ENCODE results near the gene TP73. TPM values are rescaled to one million over a fixed set of nuclear protein-coding genes. Genes with fewer than 3 reads are reported as not detected.

TP73 gene
- total RNA-seq, 1 experiment from 2014 or later: 19.2 TPM

- no peak overlapping the region for H3K4me3 ChIP-seq (replicated peaks in 1 of 2; ENCODE audit: low read depth in 1 of 2, low read length in 2 of 2)
- H3K79me2 ChIP-seq (ENCODE audit: insufficient read depth, low read length): no peaks in the 10 kb centered on the region
- H3K4me2 ChIP-seq (ENCODE audit: low read length): no peak overlapping the region
- POLR2A ChIA-PET: no interaction called here
- H3K9me3 ChIP-seq (ENCODE audit: control insufficient read depth in 1 of 2, insufficient read depth in 1 of 2, low read depth in 1 of 2, low read length in 2 of 2): no peaks in the 10 kb centered on the region
- CTCF ChIA-PET: no interaction called here
- ATAC-seq: no peak
- H3K9ac ChIP-seq (ENCODE audit: low read length): no peak overlapping the region
- no peaks in the 10 kb centered on the region for H3K27me3 ChIP-seq (ENCODE audit: insufficient read depth, low read length)
- no peaks in the 10 kb centered on the region for H4K20me1 ChIP-seq (ENCODE audit: insufficient read depth)
- no peak for TF ChIP-seq TCF7L2 (IDR thresholded peaks at IDR 0.05; ENCODE audit: borderline replicate concordance, extremely low read depth, insufficient read depth, insufficient read length)
- no peak overlapping the region for H2AFZ ChIP-seq (ENCODE audit: low read depth, low read length, poor library complexity, severe bottlenecking)
- H3K27ac ChIP-seq (ENCODE audit: low read depth, low read length): no peak overlapping the region
- no TSS peak for BruUV-seq (replicated peaks)
- intact Hi-C loops (cut with micrococcal nuclease): no loop called here
- H3K4me1 ChIP-seq (ENCODE audit: control insufficient read depth in 1 of 2, insufficient read depth in 2 of 2, low read length in 2 of 2): no peaks in the 10 kb centered on the region
- RAD21 ChIA-PET (ENCODE audit: low non-redundant PET in 1 of 2, low total read pairs in 2 of 2, uncharacterized antibody in 2 of 2, unreplicated experiment in 2 of 2): no interaction called here
- H3K9me2 ChIP-seq (ENCODE audit: insufficient read depth): no peaks in the 10 kb centered on the region
- no peaks in the 10 kb centered on the region for H3K36me3 ChIP-seq (ENCODE audit: control insufficient read depth in 1 of 2, insufficient read depth in 2 of 2, low read length in 2 of 2)
- no peak for DNase-seq (ENCODE audit: low read depth, low spot score)
Measured at GRCh38 chr1:3729594-3730542, 77.6 kb downstream of the TP73 start.

GRCh38 chr1:3730543-3731247, 78.4 kb downstream of the TP73 start:
- POLR2A ChIA-PET: no interaction called here
- CTCF ChIA-PET: no interaction called here
- H3K27ac ChIP-seq (ENCODE audit: low read depth, low read length): no peak overlapping the region
- H3K4me1 ChIP-seq (ENCODE audit: control insufficient read depth in 1 of 2, insufficient read depth in 2 of 2, low read length in 2 of 2): no peaks in the 10 kb centered on the region
- no peak overlapping the region for H3K9ac ChIP-seq (ENCODE audit: low read length)
- no peak overlapping the region for H3K4me3 ChIP-seq (replicated peaks in 1 of 2; ENCODE audit: low read depth in 1 of 2, low read length in 2 of 2)
- no peaks in the 10 kb centered on the region for H3K27me3 ChIP-seq (ENCODE audit: insufficient read depth, low read length)
- intact Hi-C loops (cut with micrococcal nuclease): no loop called here
- H3K4me2 ChIP-seq (ENCODE audit: low read length): no peak overlapping the region
- BruUV-seq (replicated peaks): no TSS peak
- H2AFZ ChIP-seq (ENCODE audit: low read depth, low read length, poor library complexity, severe bottlenecking): no peak overlapping the region
- no peaks in the 10 kb centered on the region for H3K79me2 ChIP-seq (ENCODE audit: insufficient read depth, low read length)
- no peaks in the 10 kb centered on the region for H3K9me2 ChIP-seq (ENCODE audit: insufficient read depth)
- ATAC-seq: no peak
- no peaks in the 10 kb centered on the region for H3K9me3 ChIP-seq (ENCODE audit: control insufficient read depth in 1 of 2, insufficient read depth in 1 of 2, low read depth in 1 of 2, low read length in 2 of 2)
- DNase-seq (ENCODE audit: low read depth, low spot score): no peak
- RAD21 ChIA-PET (ENCODE audit: low non-redundant PET in 1 of 2, low total read pairs in 2 of 2, uncharacterized antibody in 2 of 2, unreplicated experiment in 2 of 2): no interaction called here
- H3K36me3 ChIP-seq (ENCODE audit: control insufficient read depth in 1 of 2, insufficient read depth in 2 of 2, low read length in 2 of 2): no peaks in the 10 kb centered on the region
- no peaks in the 10 kb centered on the region for H4K20me1 ChIP-seq (ENCODE audit: insufficient read depth)
- TF ChIP-seq POLR2A (IDR thresholded peaks at IDR 0.05; ENCODE audit: borderline replicate concordance, extremely low read depth, insufficient read depth, insufficient read length) (no peak), ZBTB33 (IDR thresholded peaks at IDR 0.05; ENCODE audit: extremely low read depth, insufficient replicate concordance, low read length) (no peak), TCF7L2 (IDR thresholded peaks at IDR 0.05; ENCODE audit: borderline replicate concordance, extremely low read depth, insufficient read depth, insufficient read length) (no peak), REST (IDR thresholded peaks at IDR 0.05; ENCODE audit: low read depth) (no peak), YY1 (IDR thresholded peaks at IDR 0.05; ENCODE audit: extremely low read depth, insufficient replicate concordance, low read depth, low read length) (no peak), RAD21 (IDR thresholded peaks at IDR 0.05; ENCODE audit: low read depth) (no peak), CBX3 (IDR thresholded peaks at IDR 0.05; ENCODE audit: low read depth) (no peak), SRF (IDR thresholded peaks at IDR 0.05; ENCODE audit: low read depth) (no peak), EZH2phosphoT487 (IDR thresholded peaks at IDR 0.05; ENCODE audit: borderline replicate concordance) (no peak), CEBPB (IDR thresholded peaks at IDR 0.05; ENCODE audit: low read depth) (no peak)
- TF ChIP-seq, protein P1, sequence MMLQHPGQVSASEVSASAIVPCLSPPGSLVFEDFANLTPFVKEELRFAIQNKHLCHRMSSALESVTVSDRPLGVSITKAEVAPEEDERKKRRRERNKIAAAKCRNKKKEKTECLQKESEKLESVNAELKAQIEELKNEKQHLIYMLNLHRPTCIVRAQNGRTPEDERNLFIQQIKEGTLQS (IDR thresholded peaks at IDR 0.05): no peak
